ENCODE data around the gene SBF2.

GRCh38 chr11:10329935-10330334 lies 35.9 kb upstream of the SBF2 start:
- TF ChIP-seq TAF1 (IDR thresholded peaks at IDR 0.05; ENCODE audit: borderline replicate concordance, low read depth, low read length) (no peak), POLR2AphosphoS5 (IDR thresholded peaks at IDR 0.05; ENCODE audit: low read depth, low read length) (no peak)

Measured in GM12892 (cell line).